Central memory CD4-positive, alpha-beta T cell (primary cell): ENCODE results near the gene OR13H1.
"Not testable (repeated sequence)": the region's sequence is repeated elsewhere in the genome, so short reads cannot be mapped to it uniquely, and the experiment has no call there.

Source experiments
- DNase-seq: peaks from one replicate; pipeline ENCODE4 v3.0.0; 2022
- total RNA-seq, 3 experiments: gene quantifications; one replicate each; lab custom pipeline; 2026; lab: John Stamatoyannopoulos, UW

OR13H1 gene
- total RNA-seq, result 0 reads per million in 3 experiments

GRCh38 chrX:131543774-131544173 is at the start of gene OR13H1:
Gene OR13H1 (plus strand): TSS chrX:131544074. CDS start chrX:131544074, 0 bp downstream.
- DNase-seq, result no peak

GRCh38 chrX:131501556-131501955 is 42.3 kb upstream of the OR13H1 start:
- DNase-seq, result not testable (repeated sequence)

- DNase-seq, result no peak
These were observed 30.5 kb upstream of the OR13H1 start for GRCh38 chrX:131513159-131513914.

GRCh38 chrX:131521824-131522223 is 22.1 kb upstream of the OR13H1 start:
- DNase-seq, result no peak

GRCh38 chrX:131544218-131544617 is 344 bp downstream of the OR13H1 start:
- DNase-seq, result no peak

GRCh38 chrX:131549011-131549410 is 5.1 kb downstream of the OR13H1 start:
- no peak for DNase-seq

- not testable (repeated sequence) for DNase-seq
These were observed 8.6 kb downstream of the OR13H1 start for GRCh38 chrX:131552453-131552852.

GRCh38 chrX:131558562-131558961 is 14.7 kb downstream of the OR13H1 start:
- DNase-seq, result no peak

- no peak for DNase-seq
These were observed 20.8 kb downstream of the OR13H1 start for GRCh38 chrX:131564553-131565229.

- DNase-seq, result no peak
These were observed 22.0 kb downstream of the OR13H1 start for GRCh38 chrX:131565909-131566308.

- DNase-seq, result no peak
These were observed 27.5 kb downstream of the OR13H1 start for GRCh38 chrX:131571348-131571747.

GRCh38 chrX:131572372-131573014 is 28.6 kb downstream of the OR13H1 start:
- DNase-seq, result no peak

- no peak for DNase-seq
These were observed 33.5 kb downstream of the OR13H1 start for GRCh38 chrX:131577413-131577812.

- DNase-seq, result no peak
These were observed 34.3 kb downstream of the OR13H1 start for GRCh38 chrX:131577999-131578734.

GRCh38 chrX:131578735-131579367 is 35.0 kb downstream of the OR13H1 start:
- not testable (repeated sequence) for DNase-seq

- DNase-seq, result no peak
These were observed 45.1 kb downstream of the OR13H1 start for GRCh38 chrX:131588995-131589394.
